Caco-2 (cell line): ENCODE data around the gene KDELR3. TPM values are rescaled to one million over a fixed set of nuclear protein-coding genes. Genes with fewer than 3 reads are reported as not detected.

Source experiments
- BruUV-seq: library from RNA; stranded (reverse); fragments of 400-500 nt; replicated peaks from 2 replicates; lab custom pipeline; 2021; lab: Mats Ljungman, UMichigan
- CTCF ChIA-PET: fragments of 300-600 bp; sonication (Branson Sonifier 250); formaldehyde crosslinking; loops from one replicate; lab custom pipeline; 2022; ENCODE audit warnings: antibody characterized with exemption; lab: Charles Lee
- POLR2A ChIA-PET: fragments of 300-600 bp; sonication (Branson Sonifier 250); formaldehyde crosslinking; loops from one replicate; lab custom pipeline; 2022; ENCODE audit warnings: antibody characterized with exemption; lab: Charles Lee
- DNase-seq, 2 experiments: peaks; one replicate each; pipeline versions ENCODE4 v3.0.0 to v3.0.0-alpha.2; 2020 to 2022
- H3K27me3 ChIP-seq: replicated peaks from 2 replicates; pipeline ENCODE4 v1.6.0; 2011; ENCODE audit warnings: low read length; ENCODE audit not compliant: control insufficient read depth, insufficient read depth
- H3K36me3 ChIP-seq: 2 replicates; pipeline ENCODE4 v1.5.1; 2011; ENCODE audit warnings: low read length; ENCODE audit not compliant: control insufficient read depth, insufficient read depth
- H3K4me1 ChIP-seq: fragments of 250-450 bp; sonication (Bioruptor Pico); 2 replicates; pipeline ENCODE4 v1.5.1; 2020; ENCODE audit warnings: mild to moderate bottlenecking
- H3K4me3 ChIP-seq: 2 replicates; pipeline ENCODE4 v1.5.1; 2011; ENCODE audit warnings: low read depth, mild to moderate bottlenecking, control low read depth, low read length
- H3K9me3 ChIP-seq: fragments of 250-450 bp; sonication (Bioruptor Pico); 2 replicates; pipeline ENCODE4 v1.5.1; 2020; ENCODE audit warnings: mild to moderate bottlenecking, moderate library complexity
- H3K27ac Mint-ChIP-seq: one replicate; pipeline ENCODE4 v1.8.0; 2022; ENCODE audit warnings: mixed read lengths; ENCODE audit not compliant: unreplicated experiment
- H3K27me3 Mint-ChIP-seq: one replicate; pipeline ENCODE4 v1.8.0; 2022; ENCODE audit warnings: mixed read lengths; ENCODE audit not compliant: insufficient read depth, unreplicated experiment
- H3K36me3 Mint-ChIP-seq: one replicate; pipeline ENCODE4 v1.8.0; 2022; ENCODE audit warnings: mild to moderate bottlenecking, mixed read lengths; ENCODE audit not compliant: insufficient read depth, unreplicated experiment
- H3K4me1 Mint-ChIP-seq: one replicate; pipeline ENCODE4 v1.8.0; 2022; ENCODE audit warnings: low read depth, mixed read lengths; ENCODE audit not compliant: unreplicated experiment
- H3K4me3 Mint-ChIP-seq: one replicate; pipeline ENCODE4 v1.8.0; 2022; ENCODE audit warnings: mild to moderate bottlenecking, moderate library complexity, mixed read lengths; ENCODE audit not compliant: unreplicated experiment
- H3K9me3 Mint-ChIP-seq: one replicate; pipeline ENCODE4 v1.8.0; 2022; ENCODE audit warnings: mixed read lengths; ENCODE audit not compliant: unreplicated experiment
- CTCF ChIP-seq, 2 experiments: fragments of 200-600 bp in 1 of 2; IDR thresholded peaks; 1 replicate in 1 of 2; 2 replicates in 1 of 2; pipeline versions ENCODE4 v1.5.1 to v1.8.0; 2011 to 2022; ENCODE audit warnings: antibody characterized with exemption in 1 of 2, control low read depth in 1 of 2, inconsistent platforms in 1 of 2, low read depth in 1 of 2, low read length in 1 of 2, mild to moderate bottlenecking in 1 of 2, moderate library complexity in 1 of 2; ENCODE audit not compliant: insufficient read depth in 1 of 2, severe bottlenecking in 1 of 2, unreplicated experiment in 1 of 2
- intact Hi-C: fragments of 100-400 bp; cut with micrococcal nuclease; formaldehyde crosslinking; loops from one replicate; pipeline ENCODE4 v1.10.0; 2022; ENCODE audit not compliant: unreplicated experiment
- total RNA-seq: library from RNA; stranded (reverse); gene quantifications from 2 replicates; pipeline ENCODE4 v1.2.3, GENCODE V29; 2022

KDELR3 gene
- total RNA-seq, 1 experiment from 2014 or later = 13.4 TPM

GRCh38 chr22:38531251-38531938 is 63.5 kb downstream of the KDELR3 start:
- Histone ChIP-seq H3K27me3 (no peaks in the 10 kb centered on the region), H3K36me3 (no peaks in the 10 kb centered on the region), H3K4me1 (no peaks in the 10 kb centered on the region), H3K4me3 (no peak overlapping the region), H3K9me3 (no peaks in the 10 kb centered on the region)
- Mint-ChIP-seq H3K36me3 (no peaks in the 10 kb centered on the region), H3K27ac (no peak overlapping the region), H3K9me3 (no peaks in the 10 kb centered on the region), H3K27me3 (no peaks in the 10 kb centered on the region), H3K4me3 (no peak overlapping the region), H3K4me1 (no peaks in the 10 kb centered on the region)
- intact Hi-C loops = no loop called here
- ChIA-PET POLR2A (interaction anchor here (0.5 kb wide), 1 partner anchor 151 kb away, joined by 3 read pairs; no protein-coding TSS in a partner anchor), CTCF (no interaction called here)
- DNase-seq = no peak
- BruUV-seq = no TSS peak
- no peak for TF ChIP-seq CTCF (IDR thresholded peaks at IDR 0.05; ENCODE audit: insufficient read depth in 1 of 2, low read depth in 1 of 2, low read length in 1 of 2, severe bottlenecking in 1 of 2, unreplicated experiment in 1 of 2)

Other genes with a start within 250 kb of the KDELR3 start
- gene TMEM184B, start 195.1 kb upstream of the KDELR3 start, total RNA-seq = 52.4 and 53.3 TPM in 2 replicates
- 129 and 139 TPM in 2 replicates for gene CSNK1E, start 150.7 kb upstream of the KDELR3 start, total RNA-seq
- 0.14 and 0.27 TPM in 2 replicates for gene KCNJ4, start 12.9 kb upstream of the KDELR3 start, total RNA-seq
- 359 and 367 TPM in 2 replicates for gene DDX17, start 38.2 kb downstream of the KDELR3 start, total RNA-seq
- 1.1 and 1.2 TPM in 2 replicates for gene DMC1, start 102.1 kb downstream of the KDELR3 start, total RNA-seq
- gene FAM227A, start 188.3 kb downstream of the KDELR3 start, total RNA-seq = 0.73 and 2.2 TPM in 2 replicates
- gene CBY1, start 188.5 kb downstream of the KDELR3 start, total RNA-seq = 22.8 and 28.3 TPM in 2 replicates
- 113 and 114 TPM in 2 replicates for gene TOMM22, start 213.9 kb downstream of the KDELR3 start, total RNA-seq
- 50.3 and 55.3 TPM in 2 replicates for gene JOSD1, start 232.8 kb downstream of the KDELR3 start, total RNA-seq
- gene GTPBP1, start 237.8 kb downstream of the KDELR3 start, total RNA-seq = 47.2 and 48.0 TPM in 2 replicates